RCC 7860 (cell line): ENCODE data around the gene C4orf50.

ENCODE experiments used
- DNase-seq: peaks from one replicate; pipeline ENCODE4 v3.0.0-alpha.2; 2015; ENCODE audit warnings: low spot score
- FAIRE-seq: peaks from 2 replicates; lab custom pipeline; 2012; peaks lifted over from hg19 to GRCh38; lab: Jason Lieb, UNC

C4orf50 gene

GRCh38 chr4:5973486-5974220 lies 44.6 kb downstream of the C4orf50 start:
- no peak for DNase-seq
- no peak for FAIRE-seq

- FAIRE-seq (no peak), DNase-seq (no peak)
Observed at GRCh38 chr4:5973033-5973432, 45.2 kb downstream of the C4orf50 start.

GRCh38 chr4:5972571-5972970 lies 45.7 kb downstream of the C4orf50 start:
- FAIRE-seq (no peak), DNase-seq (no peak)

GRCh38 chr4:5971078-5971450 lies 47.2 kb downstream of the C4orf50 start:
- no peak for FAIRE-seq
- DNase-seq = no peak

GRCh38 chr4:5970381-5971077 lies 47.7 kb downstream of the C4orf50 start:
- no peak for DNase-seq
- FAIRE-seq = no peak

GRCh38 chr4:5969777-5970176 lies 48.5 kb downstream of the C4orf50 start:
- FAIRE-seq (no peak), DNase-seq (no peak)

GRCh38 chr4:5969336-5969735 lies 48.9 kb downstream of the C4orf50 start:
- FAIRE-seq (no peak), DNase-seq (no peak)

- DNase-seq (no peak), FAIRE-seq (no peak)
Observed at GRCh38 chr4:5968246-5968645, 50.0 kb downstream of the C4orf50 start.

GRCh38 chr4:5967783-5968182 lies 50.4 kb downstream of the C4orf50 start:
- no peak for FAIRE-seq
- no peak for DNase-seq

GRCh38 chr4:5965225-5965624 lies 53.0 kb downstream of the C4orf50 start:
- DNase-seq = no peak
- no peak for FAIRE-seq

- FAIRE-seq = no peak
- DNase-seq = no peak
Observed at GRCh38 chr4:5964030-5964429, 54.2 kb downstream of the C4orf50 start.

- DNase-seq (no peak), FAIRE-seq (no peak)
Observed at GRCh38 chr4:5963611-5964010, 54.6 kb downstream of the C4orf50 start.

GRCh38 chr4:5962416-5962815 lies 55.8 kb downstream of the C4orf50 start:
- FAIRE-seq = no peak
- no peak for DNase-seq

- DNase-seq (no peak), FAIRE-seq (no peak)
Observed at GRCh38 chr4:5960252-5960880, 57.9 kb downstream of the C4orf50 start.

- FAIRE-seq = no peak
- DNase-seq = no peak
Observed at GRCh38 chr4:5959211-5959982, 58.8 kb downstream of the C4orf50 start.

- DNase-seq (no peak), FAIRE-seq (no peak)
Observed at GRCh38 chr4:5958199-5958735, 60.0 kb downstream of the C4orf50 start.

- no peak for FAIRE-seq
- DNase-seq = no peak
Observed at GRCh38 chr4:5957076-5957475, 61.2 kb downstream of the C4orf50 start.

GRCh38 chr4:5956285-5957021 lies 61.8 kb downstream of the C4orf50 start:
- DNase-seq (no peak), FAIRE-seq (no peak)

- FAIRE-seq (no peak), DNase-seq (no peak)
Observed at GRCh38 chr4:5955856-5956255, 62.4 kb downstream of the C4orf50 start.

GRCh38 chr4:5955201-5955821 lies 62.9 kb downstream of the C4orf50 start:
- no peak for FAIRE-seq
- DNase-seq = no peak
